Testis (tissue), 2 donors: ENCODE data around the gene ZC3H10.

Experiments used
- CTCF ChIP-seq, 3 experiments: fragments of 450-650 bp in 2 of 3; fragments of 200-600 bp in 1 of 3; sonication (generic) in 1 of 3; IDR thresholded peaks; one replicate each; pipeline ENCODE4 v1.5.1; 2016 to 2019; ENCODE audit warnings: antibody characterized with exemption in 3 of 3, mild to moderate bottlenecking in 2 of 3, moderate library complexity in 1 of 3
- POLR2A ChIP-seq: fragments of 450-650 bp; IDR thresholded peaks from one replicate; pipeline ENCODE4 v1.6.1; 2017; ENCODE audit warnings: antibody characterized with exemption, mild to moderate bottlenecking, moderate library complexity

- TF ChIP-seq CTCF (IDR thresholded peaks at IDR 0.05) (no peak), POLR2A (no peak)
Observed at GRCh38 chr12:56080556-56081138, 37.4 kb upstream of the ZC3H10 start.
